GM10847 (cell line): ENCODE measurements around the gene AGAP1.

Source experiments
- POLR2A ChIP-seq: IDR thresholded peaks from 2 replicates; pipeline ENCODE4 v1.6.1; 2011; ENCODE audit not compliant: insufficient read length; ENCODE audit errors: extremely low read depth

Gene AGAP1

DNA sequence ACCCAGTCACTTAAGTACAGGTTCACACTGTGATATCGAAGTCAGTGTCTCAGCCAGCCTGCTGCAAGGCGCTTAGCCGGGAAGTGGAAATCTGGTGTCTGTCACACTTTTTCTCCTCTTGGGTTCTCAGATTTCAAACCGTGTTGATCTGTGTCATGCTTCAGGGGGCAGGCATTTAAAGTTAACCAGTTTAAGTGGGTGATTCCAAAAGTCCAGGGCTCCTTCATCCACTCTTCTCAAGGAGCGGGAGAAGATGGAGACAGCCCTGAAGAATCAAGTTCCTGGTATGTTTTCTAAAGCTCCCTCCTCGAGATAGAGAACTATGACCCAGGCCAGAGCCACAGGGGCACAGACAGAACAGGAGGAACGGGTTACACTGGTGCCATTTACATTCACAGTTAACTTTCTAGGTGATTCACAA is 342.7 kb downstream of the AGAP1 start:
- no peak for TF ChIP-seq POLR2A

- TF ChIP-seq POLR2A = no peak
Observed at GRCh38 chr2:235839226-235839625, 345.4 kb downstream of the AGAP1 start.

GRCh38 chr2:235839974-235840373 is 346.1 kb downstream of the AGAP1 start:
- no peak for TF ChIP-seq POLR2A

GRCh38 chr2:235841863-235842262 is 348.0 kb downstream of the AGAP1 start:
- TF ChIP-seq POLR2A = no peak

- no peak for TF ChIP-seq POLR2A
Observed at GRCh38 chr2:235842941-235843340, 349.1 kb downstream of the AGAP1 start.

- no peak for TF ChIP-seq POLR2A
Observed at GRCh38 chr2:235843591-235844395, 349.9 kb downstream of the AGAP1 start.

DNA sequence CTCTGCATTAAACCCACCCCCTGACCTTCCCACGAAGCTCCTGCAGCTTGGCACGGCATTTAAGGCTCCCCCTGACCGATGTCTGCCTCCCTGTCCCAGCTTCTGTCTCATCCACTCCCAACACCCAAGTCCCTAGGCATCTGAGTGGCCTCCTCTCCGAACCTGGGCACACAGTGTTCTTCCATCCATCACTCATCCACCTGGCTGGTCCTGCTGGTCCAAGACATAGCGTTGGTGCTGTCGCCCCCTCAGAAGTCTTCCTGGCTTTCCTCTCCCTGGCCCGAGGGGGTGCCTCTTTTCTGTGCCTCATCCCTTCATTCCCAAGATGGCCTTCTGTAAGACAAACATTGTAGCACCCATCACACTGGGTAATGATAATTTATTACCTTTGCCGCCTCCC is 350.7 kb downstream of the AGAP1 start:
- no peak for TF ChIP-seq POLR2A

GRCh38 chr2:235845245-235845644 is 351.4 kb downstream of the AGAP1 start:
- no peak for TF ChIP-seq POLR2A

DNA sequence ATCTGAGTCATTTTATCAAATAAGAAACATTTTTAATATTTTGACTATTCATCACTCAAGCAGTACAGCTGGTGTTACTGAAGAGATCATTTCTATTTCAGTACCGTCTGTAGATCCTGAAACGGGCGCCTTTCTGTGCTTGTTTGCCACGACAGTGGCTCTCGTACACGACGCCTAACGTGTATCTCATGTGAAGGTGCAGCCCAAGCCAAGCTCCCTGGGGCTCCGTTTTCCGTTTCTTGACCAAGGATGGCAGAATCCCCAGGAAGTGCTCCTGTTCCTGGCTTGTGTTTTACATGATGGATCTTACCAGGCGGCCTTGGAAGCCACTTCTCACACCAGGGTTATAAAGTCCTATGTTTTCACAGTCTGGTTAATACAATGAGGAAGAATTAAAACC is 353.7 kb downstream of the AGAP1 start:
- TF ChIP-seq POLR2A = no peak

GRCh38 chr2:235848055-235848454 is 354.2 kb downstream of the AGAP1 start:
- no peak for TF ChIP-seq POLR2A

- no peak for TF ChIP-seq POLR2A
Observed at GRCh38 chr2:235848946-235849345, 355.1 kb downstream of the AGAP1 start.

GRCh38 chr2:235849489-235849888 is 355.6 kb downstream of the AGAP1 start:
- no peak for TF ChIP-seq POLR2A

GRCh38 chr2:235850289-235850688 is 356.4 kb downstream of the AGAP1 start:
- TF ChIP-seq POLR2A = no peak

GRCh38 chr2:235850771-235851551 is 357.1 kb downstream of the AGAP1 start:
- TF ChIP-seq POLR2A = no peak

DNA sequence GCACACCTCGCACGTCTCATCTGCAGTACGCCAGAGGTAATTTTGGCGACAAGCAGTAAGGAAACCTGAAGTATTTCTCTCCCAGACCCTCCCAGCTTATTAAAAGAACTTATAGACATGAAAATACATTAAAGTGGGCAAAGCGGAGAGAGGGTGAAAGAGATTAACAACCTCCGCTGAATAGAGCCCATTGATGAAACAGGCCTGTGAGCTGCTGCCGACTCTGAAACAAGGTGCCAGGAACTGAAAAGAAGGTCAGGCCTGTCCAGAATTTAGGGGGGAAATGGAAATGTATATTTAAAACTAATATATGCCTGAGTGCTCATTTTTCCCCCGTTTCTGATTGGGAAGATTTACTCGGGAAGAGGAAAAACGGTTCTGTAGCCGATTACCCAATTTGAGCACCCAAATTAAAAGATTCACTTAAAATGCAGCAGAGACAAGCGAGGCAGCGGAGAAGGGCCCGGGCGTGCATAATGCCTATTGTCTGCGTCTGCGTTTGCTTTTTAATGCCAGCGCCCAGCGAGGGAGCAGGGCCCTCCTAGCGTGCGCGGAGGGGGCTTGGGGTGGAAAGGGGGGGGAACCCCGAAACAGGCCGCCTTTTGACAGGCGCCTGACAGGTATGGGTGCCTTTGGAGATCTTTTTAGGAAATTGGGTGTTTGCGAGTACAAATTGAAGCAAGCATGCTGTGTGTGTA is 358.1 kb downstream of the AGAP1 start:
- TF ChIP-seq POLR2A = no peak

GRCh38 chr2:235852526-235852920 is 358.7 kb downstream of the AGAP1 start:
- TF ChIP-seq POLR2A = no peak
